IMR-90 (cell line): ENCODE results near the gene STEAP3. TPM values are rescaled to one million over a fixed set of nuclear protein-coding genes. Genes with fewer than 3 reads are reported as not detected.

Experiments used
- ATAC-seq: fragments of 200-7000 bp; cut with Tn5 transposase; 2 replicates; pipeline ENCODE4 v1.9.1; 2020; ENCODE audit warnings: low read depth, mild to moderate bottlenecking, moderate library complexity
- BruUV-seq: library from RNA; stranded (reverse); fragments of 400-500 nt; replicated peaks from 2 replicates; lab custom pipeline; 2021; lab: Mats Ljungman, UMichigan
- CTCF ChIA-PET: fragments of 300-600 bp; formaldehyde crosslinking; extraction: SDS; loops from one replicate; lab custom pipeline; 2021; ENCODE audit warnings: antibody characterized with exemption; lab: Yijun Ruan, JAX
- POLR2A ChIA-PET: fragments of 300-600 bp; sonication (Branson Sonifier 250); formaldehyde crosslinking; loops from one replicate; lab custom pipeline; 2022; ENCODE audit warnings: antibody characterized with exemption; ENCODE audit not compliant: unreplicated experiment; lab: Charles Lee
- DNase-seq: peaks from one replicate; pipeline ENCODE4 v3.0.0; 2013
- H2AFZ ChIP-seq: replicated peaks from 2 replicates; pipeline ENCODE3; 2013; ENCODE audit warnings: low read length, mild to moderate bottlenecking; ENCODE audit not compliant: poor library complexity
- H2AK5ac ChIP-seq: 2 replicates; pipeline ENCODE4 v1.6.1; 2013; ENCODE audit warnings: low read depth, low read length, inconsistent platforms
- H2AK9ac ChIP-seq: replicated peaks from 2 replicates; pipeline ENCODE3; 2013; ENCODE audit warnings: mild to moderate bottlenecking, low read depth, low read length, moderate library complexity; ENCODE audit not compliant: poor library complexity
- H2BK120ac ChIP-seq: 2 replicates; pipeline ENCODE4 v1.6.1; 2013; ENCODE audit warnings: low read depth, low read length, inconsistent platforms
- H2BK15ac ChIP-seq: 3 replicates; pipeline ENCODE4 v1.6.1; 2013; ENCODE audit warnings: low read depth, low read length, inconsistent platforms
- H2BK20ac ChIP-seq: 2 replicates; pipeline ENCODE4 v1.6.1; 2013; ENCODE audit warnings: low read depth, mild to moderate bottlenecking, inconsistent platforms, low read length, moderate library complexity
- H2BK5ac ChIP-seq: 2 replicates; pipeline ENCODE4 v1.6.1; 2013; ENCODE audit warnings: mild to moderate bottlenecking, low read depth, low read length, inconsistent platforms; ENCODE audit not compliant: poor library complexity, severe bottlenecking
- H3K14ac ChIP-seq: replicated peaks from 2 replicates; pipeline ENCODE4 v1.6.1; 2013; ENCODE audit warnings: low read depth, low read length, inconsistent platforms
- H3K18ac ChIP-seq: 2 replicates; pipeline ENCODE4 v1.6.1; 2013; ENCODE audit warnings: low read depth, low read length, control low read depth
- H3K23ac ChIP-seq: 2 replicates; pipeline ENCODE4 v1.6.1; 2013; ENCODE audit warnings: low read depth, low read length, inconsistent platforms
- H3K27ac ChIP-seq: 2 replicates; pipeline ENCODE4 v1.5.1; 2013; ENCODE audit warnings: mild to moderate bottlenecking, control low read depth, low read length; ENCODE audit not compliant: insufficient read depth
- H3K27me3 ChIP-seq: 2 replicates; pipeline ENCODE4 v1.6.1; 2013; ENCODE audit warnings: low read length; ENCODE audit not compliant: control insufficient read depth, insufficient read depth
- H3K36me3 ChIP-seq: 2 replicates; pipeline ENCODE4 v1.6.1; 2013; ENCODE audit warnings: low read length, mixed read lengths; ENCODE audit not compliant: control insufficient read depth, insufficient read depth
- H3K4ac ChIP-seq: 2 replicates; pipeline ENCODE4 v1.6.1; 2013; ENCODE audit warnings: low read depth, low read length, inconsistent platforms
- H3K4me1 ChIP-seq: 2 replicates; pipeline ENCODE4 v1.6.1; 2013; ENCODE audit warnings: low read length, mixed read lengths; ENCODE audit not compliant: control insufficient read depth, insufficient read depth
- H3K4me2 ChIP-seq: 2 replicates; pipeline ENCODE4 v1.6.1; 2013; ENCODE audit warnings: low read depth, mild to moderate bottlenecking, control low read depth, low read length, moderate library complexity
- H3K4me3 ChIP-seq: 2 replicates; pipeline ENCODE4 v1.5.1; 2013; ENCODE audit warnings: low read depth, mild to moderate bottlenecking, control low read depth, low read length, moderate library complexity; ENCODE audit not compliant: insufficient read depth
- H3K56ac ChIP-seq: 2 replicates; pipeline ENCODE4 v1.6.1; 2013; ENCODE audit warnings: low read length, inconsistent platforms; ENCODE audit not compliant: insufficient read depth; ENCODE audit errors: extremely low read depth
- H3K79me1 ChIP-seq, 2 experiments: 2 replicates each; pipeline ENCODE4 v1.6.1; 2013; ENCODE audit warnings: low read length in 2 of 2, inconsistent platforms in 1 of 2, low read depth in 1 of 2
- H3K9ac ChIP-seq: 2 replicates; pipeline ENCODE4 v1.6.1; 2013; ENCODE audit warnings: low read depth, low read length, control low read depth
- H3K9me1 ChIP-seq: 2 replicates; pipeline ENCODE4 v1.6.1; 2013; ENCODE audit warnings: low read length, inconsistent platforms; ENCODE audit not compliant: insufficient read depth
- H3K9me3 ChIP-seq: 2 replicates; pipeline ENCODE4 v1.6.1; 2013; ENCODE audit warnings: low read length; ENCODE audit not compliant: control insufficient read depth, insufficient read depth
- H4K20me1 ChIP-seq: 2 replicates; pipeline ENCODE4 v1.6.1; 2013; ENCODE audit warnings: low read length, inconsistent platforms; ENCODE audit not compliant: insufficient read depth
- H4K5ac ChIP-seq: 2 replicates; pipeline ENCODE4 v1.6.1; 2013; ENCODE audit warnings: mild to moderate bottlenecking, low read depth, low read length, control low read depth
- H4K8ac ChIP-seq, 2 experiments: 2 replicates each; pipeline ENCODE4 v1.6.1; 2013; ENCODE audit warnings: low read depth in 2 of 2, low read length in 2 of 2, control low read depth in 1 of 2, inconsistent platforms in 1 of 2
- H4K91ac ChIP-seq: 2 replicates; pipeline ENCODE4 v1.6.1; 2013; ENCODE audit warnings: low read depth, low read length, inconsistent platforms; ENCODE audit not compliant: insufficient read depth
- BHLHE40 ChIP-seq: fragments of 150-350 bp; IDR thresholded peaks from 2 replicates; pipeline ENCODE4 v1.6.1; 2016; ENCODE audit warnings: mild to moderate bottlenecking, low read depth, low read length
- CEBPB ChIP-seq: IDR thresholded peaks from 2 replicates; pipeline ENCODE4 v1.6.1; 2012; ENCODE audit warnings: low read depth, low read length, improper control_type of control experiment
- CHD1 ChIP-seq: IDR thresholded peaks from 2 replicates; pipeline ENCODE4 v1.6.1; 2012; ENCODE audit warnings: low read depth, low read length, improper control_type of control experiment
- ELK1 ChIP-seq: fragments of 150-350 bp; IDR thresholded peaks from 2 replicates; pipeline ENCODE4 v1.6.1; 2016; ENCODE audit warnings: low read depth, mild to moderate bottlenecking, low read length, moderate library complexity, borderline replicate concordance
- FOS ChIP-seq: fragments of 150-350 bp; IDR thresholded peaks from 2 replicates; pipeline ENCODE4 v1.6.1; 2016; ENCODE audit warnings: low read depth, low read length
- MAFK ChIP-seq: IDR thresholded peaks from 2 replicates; pipeline ENCODE4 v1.6.1; 2012; ENCODE audit warnings: low read depth, low read length, improper control_type of control experiment
- MAZ ChIP-seq: IDR thresholded peaks from 2 replicates; pipeline ENCODE4 v1.6.1; 2012; ENCODE audit warnings: low read depth, mild to moderate bottlenecking, low read length, improper control_type of control experiment, moderate library complexity, borderline replicate concordance
- MXI1 ChIP-seq: IDR thresholded peaks from 2 replicates; pipeline ENCODE4 v1.6.1; 2012; ENCODE audit warnings: low read depth, mild to moderate bottlenecking, low read length, moderate library complexity, borderline replicate concordance
- NFE2L2 ChIP-seq: fragments of 150-350 bp; IDR thresholded peaks from 2 replicates; pipeline ENCODE4 v1.6.1; 2016; ENCODE audit warnings: low read depth, mild to moderate bottlenecking, low read length
- RAD21 ChIP-seq: IDR thresholded peaks from 2 replicates; pipeline ENCODE4 v1.6.1; 2012; ENCODE audit warnings: low read length, improper control_type of control experiment
- RCOR1 ChIP-seq: IDR thresholded peaks from 2 replicates; pipeline ENCODE4 v1.6.1; 2012; ENCODE audit warnings: mild to moderate bottlenecking, low read length, improper control_type of control experiment; ENCODE audit not compliant: insufficient replicate concordance
- RFX5 ChIP-seq: IDR thresholded peaks from 2 replicates; pipeline ENCODE4 v1.8.0; 2012; ENCODE audit warnings: low read depth, mild to moderate bottlenecking, low read length, moderate library complexity
- SMC3 ChIP-seq: fragments of 150-350 bp; IDR thresholded peaks from 2 replicates; pipeline ENCODE4 v1.6.1; 2016; ENCODE audit warnings: low read depth, mild to moderate bottlenecking, antibody characterized with exemption, low read length, moderate library complexity
- USF2 ChIP-seq: fragments of 150-350 bp; IDR thresholded peaks from 2 replicates; pipeline ENCODE4 v1.6.1; 2017; ENCODE audit warnings: mild to moderate bottlenecking, antibody characterized with exemption, low read length, low read depth
- dilution Hi-C: fragments of 300-500 bp; cut with HindIII; formaldehyde crosslinking; loops from one replicate; pipeline ENCODE4 v1.14.3; 2018; ENCODE audit warnings: low sequenced_read_pairs; ENCODE audit not compliant: unreplicated experiment
- in situ Hi-C: fragments of 300-500 bp; cut with MboI; formaldehyde crosslinking; loops from 3 replicates; pipeline ENCODE4 v1.14.3; 2019; ENCODE audit warnings: low sequenced_read_pairs, inconsistent platforms, mixed read lengths
- intact Hi-C: fragments of 100-400 bp; cut with micrococcal nuclease; formaldehyde crosslinking; loops from 2 replicates; pipeline ENCODE4 v1.10.0; 2022
- polyA plus RNA-seq, 3 experiments: library from polyadenylated mRNA; depleted of rRNA; stranded (reverse); fragments of >200 nt; gene quantifications; 2 replicates each; pipeline ENCODE4 v1.2.3, GENCODE V29; 2012; ENCODE audit warnings: low replicate concordance in 1 of 3
- total RNA-seq: library from RNA; depleted of rRNA; stranded (reverse); fragments of >200 nt; gene quantifications from 2 replicates; pipeline ENCODE4 v1.2.3, GENCODE V29; 2012
- TF ChIP-seq, protein P1 (sequence below): conservative IDR thresholded peaks from 2 replicates; pipeline ENCODE4 v1.5.1; 2012; ENCODE audit warnings: mild to moderate bottlenecking, low read depth, low read length, improper control_type of control experiment

STEAP3 gene
- total and polyA plus RNA-seq, 2 of the 4 experiments (the other 2 are of a cell fraction): 19.4 to 43.9 TPM

- BruUV-seq: no TSS peak
- in situ Hi-C loops (no loop called here), dilution Hi-C loops (no loop called here), intact Hi-C loops (no loop called here)
- Histone ChIP-seq H2BK20ac (no peak overlapping the region), H3K4me3 (no peak overlapping the region), H3K4me1 (peaks cover 18% of the 10 kb centered on the region), H4K91ac (peak overlapping the region; percentile 18; the same call in 1 of the 2 replicates), H3K36me3 (no peaks in the 10 kb centered on the region), H4K5ac (no peak overlapping the region), H4K20me1 (no peaks in the 10 kb centered on the region), H3K18ac (0 out of 2 replicates have a peak overlapping the region, but pooled peaks have one; percentile 45), H2AK9ac (no peak overlapping the region), H3K14ac (no peak overlapping the region), H3K79me1 (no peaks in the 10 kb centered on the region), H2BK5ac (no peak overlapping the region), H2AK5ac (no peak overlapping the region), H3K9ac (no peak overlapping the region), H2BK15ac (no peak overlapping the region), H2AFZ (no peak overlapping the region), H3K27ac (no peak overlapping the region), H3K4ac (peak overlapping the region; percentile 7; the same call in 1 of the 2 replicates), H3K4me2 (no peak overlapping the region; the same call in 1 of the 2 replicates), H2BK120ac (peak overlapping the region; percentile 38; the same call in 1 of the 2 replicates), H3K56ac (no peak overlapping the region), H3K9me3 (no peaks in the 10 kb centered on the region), H4K8ac (no peak overlapping the region), H3K27me3 (peaks cover 18% of the 10 kb centered on the region), H3K9me1 (no peaks in the 10 kb centered on the region), H3K23ac (no peak overlapping the region)
- ChIA-PET CTCF (interaction anchor here (0.6 to 1.1 kb wide), 2 partner anchors 22 to 101 kb away, joined by 3 read pairs; no protein-coding TSS in a partner anchor), POLR2A (no interaction called here)
- peak; percentile 10; the same call in 1 of the 2 replicates for ATAC-seq
- no peak for DNase-seq
- TF ChIP-seq ELK1 (no peak), CEBPB (no peak), NFE2L2 (no peak), MAZ (no peak), RFX5 (no peak), RAD21 (no peak), RCOR1 (no peak), USF2 (no peak), BHLHE40 (no peak), FOS (no peak), SMC3 (no peak), MAFK (no peak), MXI1 (no peak), CHD1 (no peak)
- TF ChIP-seq, protein P1, sequence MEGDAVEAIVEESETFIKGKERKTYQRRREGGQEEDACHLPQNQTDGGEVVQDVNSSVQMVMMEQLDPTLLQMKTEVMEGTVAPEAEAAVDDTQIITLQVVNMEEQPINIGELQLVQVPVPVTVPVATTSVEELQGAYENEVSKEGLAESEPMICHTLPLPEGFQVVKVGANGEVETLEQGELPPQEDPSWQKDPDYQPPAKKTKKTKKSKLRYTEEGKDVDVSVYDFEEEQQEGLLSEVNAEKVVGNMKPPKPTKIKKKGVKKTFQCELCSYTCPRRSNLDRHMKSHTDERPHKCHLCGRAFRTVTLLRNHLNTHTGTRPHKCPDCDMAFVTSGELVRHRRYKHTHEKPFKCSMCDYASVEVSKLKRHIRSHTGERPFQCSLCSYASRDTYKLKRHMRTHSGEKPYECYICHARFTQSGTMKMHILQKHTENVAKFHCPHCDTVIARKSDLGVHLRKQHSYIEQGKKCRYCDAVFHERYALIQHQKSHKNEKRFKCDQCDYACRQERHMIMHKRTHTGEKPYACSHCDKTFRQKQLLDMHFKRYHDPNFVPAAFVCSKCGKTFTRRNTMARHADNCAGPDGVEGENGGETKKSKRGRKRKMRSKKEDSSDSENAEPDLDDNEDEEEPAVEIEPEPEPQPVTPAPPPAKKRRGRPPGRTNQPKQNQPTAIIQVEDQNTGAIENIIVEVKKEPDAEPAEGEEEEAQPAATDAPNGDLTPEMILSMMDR: no peak
Measured at GRCh38 chr2:119197126-119197405, 26.6 kb upstream of the STEAP3 start.
